ENCODE results near the gene LHFPL2.

- TF ChIP-seq CTCF (IDR thresholded peaks at IDR 0.05) (no peak), POLR2A (IDR thresholded peaks at IDR 0.05) (no peak)
Observed at GRCh38 chr5:78500028-78500427, 148.5 kb downstream of the LHFPL2 start.
